Stimulated activated naive CD8-positive, alpha-beta T cell treated with anti-CD3 and anti-CD28 coated beads, Interleukin-15, amount 100 ng/mL, for 72 hours (primary cell): Measurements from ENCODE around the gene SH3RF1.

Experiments
- ATAC-seq: fragments of 150-1000 bp; cut with Tn5 transposase; 2 replicates; pipeline ENCODE4 v1.10.0; 2021; ENCODE audit warnings: mild to moderate bottlenecking, moderate library complexity
- DNase-seq, 2 donors: peaks; one replicate each; pipeline ENCODE4 v3.0.0; 2021 to 2022
- H3K27ac Mint-ChIP-seq, 2 donors: one replicate each; pipeline ENCODE4 v1.8.0; 2022; ENCODE audit warnings: mild to moderate bottlenecking in 2 of 2, mixed read lengths in 2 of 2, moderate library complexity in 2 of 2
- H3K27me3 Mint-ChIP-seq: one replicate; pipeline ENCODE4 v1.8.0; 2022; ENCODE audit warnings: mixed read lengths
- H3K4me1 Mint-ChIP-seq: one replicate; pipeline ENCODE4 v1.8.0; 2022; ENCODE audit warnings: mild to moderate bottlenecking, mixed read lengths
- H3K4me3 Mint-ChIP-seq, 2 donors: one replicate each; pipeline ENCODE4 v1.8.0; 2022; ENCODE audit warnings: mild to moderate bottlenecking in 2 of 2, mixed read lengths in 2 of 2, moderate library complexity in 1 of 2
- H3K9me3 Mint-ChIP-seq, 2 donors: one replicate each; pipeline ENCODE4 v1.8.0; 2022; ENCODE audit warnings: mixed read lengths in 2 of 2

The SH3RF1 gene

DNA sequence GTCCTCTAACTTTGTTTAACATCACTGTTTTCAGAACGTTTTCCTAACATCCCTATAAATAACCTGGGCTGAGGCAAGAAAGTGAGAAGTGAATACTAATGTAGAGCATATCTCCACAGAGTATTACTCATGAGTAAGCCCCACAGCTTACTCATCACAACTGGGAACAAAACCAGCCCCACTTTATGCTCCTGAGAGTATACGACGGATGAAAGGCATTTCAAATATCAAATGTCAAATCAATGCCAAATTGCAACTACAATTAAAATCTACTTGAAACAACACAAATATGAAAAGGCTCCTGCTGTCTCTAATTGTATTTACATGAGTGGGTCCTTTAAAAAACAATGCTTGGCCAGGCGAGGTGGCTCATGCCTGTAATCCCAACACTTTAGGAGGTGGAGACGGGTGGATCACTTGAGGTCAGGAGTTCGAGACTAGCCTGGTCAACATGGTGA is 41.2 kb downstream of the SH3RF1 start:
- DNase-seq = no peak
- Mint-ChIP-seq H3K27ac (no peak overlapping the region), H3K9me3 (no peaks in the 10 kb centered on the region), H3K4me1 (no peaks in the 10 kb centered on the region), H3K4me3 (no peak overlapping the region), H3K27me3 (no peaks in the 10 kb centered on the region)
- ATAC-seq = no peak

- Mint-ChIP-seq H3K4me3 (no peak overlapping the region), H3K27ac (no peak overlapping the region), H3K4me1 (no peaks in the 10 kb centered on the region), H3K9me3 (no peaks in the 10 kb centered on the region), H3K27me3 (no peaks in the 10 kb centered on the region)
- ATAC-seq = no peak
- DNase-seq = no peak
Measured at GRCh38 chr4:169228076-169228475, 42.7 kb downstream of the SH3RF1 start.

GRCh38 chr4:169226565-169226964 is 44.2 kb downstream of the SH3RF1 start:
- no peak for DNase-seq
- Mint-ChIP-seq H3K9me3 (no peaks in the 10 kb centered on the region), H3K27me3 (no peaks in the 10 kb centered on the region), H3K4me1 (no peaks in the 10 kb centered on the region), H3K27ac (no peak overlapping the region), H3K4me3 (no peak overlapping the region)
- no peak for ATAC-seq

- DNase-seq = no peak
- Mint-ChIP-seq H3K9me3 (no peaks in the 10 kb centered on the region), H3K4me1 (no peaks in the 10 kb centered on the region), H3K27ac (no peak overlapping the region), H3K4me3 (no peak overlapping the region), H3K27me3 (no peaks in the 10 kb centered on the region)
- ATAC-seq = peak; percentile 31
Measured at GRCh38 chr4:169225812-169226211, 44.9 kb downstream of the SH3RF1 start.

GRCh38 chr4:169225058-169225751 is 45.6 kb downstream of the SH3RF1 start:
- Mint-ChIP-seq H3K4me1 (no peaks in the 10 kb centered on the region), H3K27me3 (no peaks in the 10 kb centered on the region), H3K9me3 (no peaks in the 10 kb centered on the region), H3K27ac (no peak overlapping the region), H3K4me3 (no peak overlapping the region)
- DNase-seq (no peak), ATAC-seq (peak; percentile 70)

GRCh38 chr4:169222761-169223160 is 48.0 kb downstream of the SH3RF1 start:
- H3K27me3 Mint-ChIP-seq = no peaks in the 10 kb centered on the region
- no peak overlapping the region for H3K27ac Mint-ChIP-seq
- no peak for DNase-seq
- no peak overlapping the region for H3K4me3 Mint-ChIP-seq
- no peak for ATAC-seq
- H3K9me3 Mint-ChIP-seq = no peaks in the 10 kb centered on the region
- H3K4me1 Mint-ChIP-seq = no peaks in the 10 kb centered on the region

DNA sequence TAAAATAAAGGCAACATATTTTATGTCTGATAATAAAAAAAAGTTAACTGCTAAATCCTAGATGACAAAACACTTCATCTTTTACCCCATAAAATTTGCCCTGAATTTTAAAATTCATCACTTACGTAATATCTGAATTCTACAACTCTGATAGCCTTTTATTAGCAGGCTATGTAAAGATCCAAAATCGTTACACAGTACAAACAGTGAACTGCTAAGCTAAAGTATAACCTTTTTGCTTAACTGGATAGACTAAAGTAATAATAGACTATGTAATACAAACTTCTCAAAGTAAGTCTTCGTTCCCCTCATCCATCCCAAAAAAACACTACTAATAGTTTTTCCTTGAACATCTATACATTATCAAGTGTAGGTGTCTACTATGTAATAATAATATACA is 49.1 kb downstream of the SH3RF1 start:
- Mint-ChIP-seq H3K4me1 (no peaks in the 10 kb centered on the region), H3K4me3 (no peak overlapping the region), H3K9me3 (no peaks in the 10 kb centered on the region), H3K27ac (no peak overlapping the region), H3K27me3 (no peaks in the 10 kb centered on the region)
- DNase-seq (no peak), ATAC-seq (no peak)

GRCh38 chr4:169220854-169221411 is 49.8 kb downstream of the SH3RF1 start:
- Mint-ChIP-seq H3K27me3 (no peaks in the 10 kb centered on the region), H3K27ac (no peak overlapping the region), H3K4me3 (no peak overlapping the region), H3K4me1 (no peaks in the 10 kb centered on the region), H3K9me3 (no peaks in the 10 kb centered on the region)
- DNase-seq (no peak), ATAC-seq (no peak)

DNA sequence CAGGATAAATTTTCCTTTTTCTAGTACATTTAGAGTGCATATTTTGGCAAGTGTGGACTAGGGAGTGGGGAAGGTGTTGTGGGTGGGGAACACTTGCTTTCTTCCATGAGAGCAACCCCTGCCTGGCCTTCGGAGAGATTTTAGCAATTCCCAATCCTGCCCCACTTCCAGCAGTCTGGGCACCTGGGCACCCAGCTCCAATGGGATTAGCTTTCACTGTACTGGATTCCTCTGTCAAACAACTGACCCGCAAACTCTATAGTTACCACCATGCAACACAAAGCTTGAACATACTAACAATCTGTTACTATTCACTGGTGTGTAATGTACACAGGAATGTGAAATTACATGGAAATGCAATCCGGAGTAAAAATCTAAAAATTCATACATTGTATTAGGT is 50.3 kb downstream of the SH3RF1 start:
- H3K27ac Mint-ChIP-seq = no peak overlapping the region
- H3K27me3 Mint-ChIP-seq = no peaks in the 10 kb centered on the region
- ATAC-seq (no peak), DNase-seq (no peak)
- no peaks in the 10 kb centered on the region for H3K9me3 Mint-ChIP-seq
- H3K4me3 Mint-ChIP-seq = no peak overlapping the region
- no peaks in the 10 kb centered on the region for H3K4me1 Mint-ChIP-seq

DNA sequence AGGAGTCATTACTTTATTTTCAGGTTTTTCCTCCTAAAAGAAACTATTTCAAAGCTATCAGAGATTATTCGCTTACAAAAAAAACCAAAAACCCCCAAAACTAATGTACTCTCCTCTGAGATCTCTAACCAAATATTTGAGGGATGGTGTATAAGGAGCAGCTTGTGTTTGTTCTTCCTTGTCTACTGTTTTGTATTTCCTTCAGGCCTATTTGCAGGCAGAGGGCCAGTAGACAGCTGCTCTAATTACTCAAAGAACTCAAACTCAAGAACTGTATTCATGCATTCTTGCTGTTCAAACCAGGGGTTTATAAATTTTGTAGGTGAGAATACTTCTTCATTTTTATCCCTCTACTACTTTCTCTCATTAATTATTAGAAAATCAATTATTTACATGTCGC is 51.3 kb downstream of the SH3RF1 start:
- Mint-ChIP-seq H3K27ac (no peak overlapping the region), H3K9me3 (peaks cover 0 to under 1% of the 10 kb centered on the region in 2 donors), H3K4me3 (no peak overlapping the region), H3K27me3 (no peaks in the 10 kb centered on the region), H3K4me1 (no peaks in the 10 kb centered on the region)
- no peak for DNase-seq
- ATAC-seq = no peak

DNA sequence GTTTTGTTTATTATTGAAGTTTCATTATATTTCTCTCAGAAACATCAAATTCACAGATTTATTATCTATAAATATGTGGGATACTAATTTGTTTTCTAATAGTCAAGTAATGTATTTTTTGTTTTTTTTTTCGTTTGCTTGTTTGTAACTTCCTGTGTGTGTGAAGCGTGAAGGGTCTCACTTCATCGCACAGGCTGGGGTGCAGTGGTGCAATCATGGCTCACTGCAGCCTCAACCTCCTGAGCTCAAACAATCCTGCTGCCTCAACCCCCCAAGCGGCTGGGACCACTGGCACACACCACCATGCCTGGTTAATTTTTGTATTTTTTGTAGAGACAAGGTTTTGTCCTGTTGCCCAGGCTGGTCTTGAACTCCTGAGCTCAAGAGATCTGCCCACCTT is 55.1 kb downstream of the SH3RF1 start:
- H3K4me3 Mint-ChIP-seq = no peak overlapping the region
- no peaks in the 10 kb centered on the region for H3K4me1 Mint-ChIP-seq
- H3K27ac Mint-ChIP-seq = no peak overlapping the region
- DNase-seq (no peak), ATAC-seq (no peak)
- H3K9me3 Mint-ChIP-seq = peaks cover 8 to 11% of the 10 kb centered on the region in 2 donors
- peaks cover 8% of the 10 kb centered on the region for H3K27me3 Mint-ChIP-seq

- peaks cover 8% of the 10 kb centered on the region for H3K27me3 Mint-ChIP-seq
- H3K4me3 Mint-ChIP-seq = no peak overlapping the region
- H3K4me1 Mint-ChIP-seq = no peaks in the 10 kb centered on the region
- H3K9me3 Mint-ChIP-seq = peaks cover 8 to 11% of the 10 kb centered on the region in 2 donors
- H3K27ac Mint-ChIP-seq = no peak overlapping the region
- DNase-seq = no peak
- ATAC-seq = no peak
Measured at GRCh38 chr4:169212981-169213380, 57.8 kb downstream of the SH3RF1 start.

DNA sequence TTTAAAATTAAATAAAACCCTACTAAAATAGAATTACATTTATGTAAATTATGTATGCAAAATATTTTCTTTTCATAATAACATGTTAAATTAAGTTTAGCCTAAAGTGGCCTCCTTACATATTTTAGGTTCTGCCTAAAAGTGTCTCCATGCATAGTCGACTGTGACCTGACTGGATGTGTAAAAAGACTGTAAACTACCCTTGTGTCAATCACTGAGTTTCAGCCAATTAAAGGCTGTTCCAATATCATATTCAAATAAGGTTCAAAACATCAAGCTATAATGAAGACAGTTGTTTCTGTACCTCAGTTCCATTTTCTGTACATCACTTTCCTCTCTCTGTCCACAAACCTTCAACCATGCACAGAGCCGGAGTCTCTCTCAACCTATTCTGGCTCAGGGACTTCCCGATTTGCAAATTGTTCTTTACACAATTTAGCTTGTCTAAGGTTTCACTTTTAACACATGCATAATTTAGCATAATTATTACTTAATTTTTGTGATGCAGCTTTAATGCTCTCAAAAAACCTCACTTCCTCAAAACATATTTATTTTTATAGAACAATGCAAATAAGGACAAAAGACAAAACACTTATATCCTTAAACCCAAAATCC is 60.1 kb downstream of the SH3RF1 start:
- Mint-ChIP-seq H3K27ac (no peak overlapping the region), H3K27me3 (peaks cover 8% of the 10 kb centered on the region), H3K9me3 (peaks cover 8 to 11% of the 10 kb centered on the region in 2 donors), H3K4me3 (no peak overlapping the region), H3K4me1 (no peaks in the 10 kb centered on the region)
- no peak for ATAC-seq
- no peak for DNase-seq

DNA sequence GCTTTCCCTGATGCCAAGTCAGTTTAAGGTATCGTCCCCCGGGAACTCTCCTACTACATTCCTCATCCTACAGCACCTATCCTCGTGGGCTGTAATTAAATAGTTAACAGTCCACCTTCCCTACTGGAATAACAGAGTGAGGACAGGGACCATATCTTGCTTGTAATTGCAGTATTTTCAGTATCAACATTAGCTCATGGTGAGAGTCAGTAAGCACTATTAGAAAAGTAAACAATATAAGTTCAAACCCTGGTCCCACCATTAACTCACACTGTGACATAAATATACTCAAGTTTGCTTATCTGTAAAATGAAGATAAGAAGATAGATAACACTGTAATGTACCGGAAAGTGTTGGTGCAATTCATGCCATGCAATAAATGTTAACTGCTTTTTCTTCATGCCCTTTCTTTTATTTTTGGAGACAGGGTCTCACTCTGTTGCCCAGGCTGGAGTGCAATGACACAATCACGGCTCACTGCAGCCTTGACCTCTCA is 61.3 kb downstream of the SH3RF1 start:
- Mint-ChIP-seq H3K4me3 (no peak overlapping the region), H3K27ac (no peak overlapping the region), H3K27me3 (peaks cover 8% of the 10 kb centered on the region), H3K9me3 (peaks cover 8 to 11% of the 10 kb centered on the region in 2 donors), H3K4me1 (no peaks in the 10 kb centered on the region)
- DNase-seq (no peak), ATAC-seq (no peak)

- Mint-ChIP-seq H3K9me3 (peaks cover 0 to 2% of the 10 kb centered on the region in 2 donors), H3K4me3 (no peak overlapping the region), H3K27ac (no peak overlapping the region), H3K27me3 (peaks cover under 1% of the 10 kb centered on the region), H3K4me1 (no peaks in the 10 kb centered on the region)
- no peak for DNase-seq
- no peak for ATAC-seq
Measured at GRCh38 chr4:169208516-169208915, 62.2 kb downstream of the SH3RF1 start.

DNA sequence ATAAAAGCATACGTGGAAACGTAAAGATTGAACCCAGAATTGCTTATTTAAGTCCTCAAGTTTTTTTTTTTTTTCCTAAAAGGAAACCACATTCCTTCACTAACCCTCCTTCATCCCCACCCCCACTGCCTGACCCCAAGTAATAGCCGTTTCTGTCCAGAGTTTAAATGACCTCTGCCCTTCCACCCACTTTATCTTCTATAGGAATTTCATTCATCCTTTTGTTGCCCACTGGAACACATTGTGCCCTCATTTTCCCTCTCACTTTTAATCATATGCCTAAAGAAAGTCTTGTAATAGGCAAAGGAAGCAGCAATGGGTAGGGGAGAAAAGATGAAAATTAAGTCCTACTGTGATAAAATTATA is 62.7 kb downstream of the SH3RF1 start:
- Mint-ChIP-seq H3K9me3 (no peaks in the 10 kb centered on the region), H3K27ac (no peak overlapping the region), H3K4me1 (no peaks in the 10 kb centered on the region), H3K27me3 (no peaks in the 10 kb centered on the region), H3K4me3 (no peak overlapping the region)
- no peak for ATAC-seq
- DNase-seq = no peak
